Measurements from ENCODE around the gene SHISAL1. TPM values are rescaled to one million over a fixed set of nuclear protein-coding genes. Genes with fewer than 3 reads are reported as not detected.

The SHISAL1 gene
- polyA plus RNA-seq, 1 experiment = 2.4 TPM

- POLR2A ChIA-PET = interaction anchor here (0.6 kb wide), 1 partner anchor 374 kb away, joined by 3 read pairs; no protein-coding TSS in a partner anchor
- Histone ChIP-seq H3K9me3 (ENCODE audit: control insufficient read depth, insufficient read depth, low read length) (peaks cover 8% of the 10 kb centered on the region), H3K27ac (ENCODE audit: low read depth, low read length) (no peak overlapping the region), H3K27me3 (ENCODE audit: control insufficient read depth, insufficient read depth, low read length) (peaks cover 3% of the 10 kb centered on the region), H3K4me3 (ENCODE audit: low read depth, low read length) (no peak overlapping the region)
- no peak for DNase-seq (ENCODE audit: low read depth, low spot score)
- no peak for TF ChIP-seq CTCF (IDR thresholded peaks at IDR 0.05; ENCODE audit: low read depth, low read length)
- CTCF ChIA-PET = no interaction called here
Observed at GRCh38 chr22:44298406-44299091, 14.2 kb downstream of the SHISAL1 start.

DNA sequence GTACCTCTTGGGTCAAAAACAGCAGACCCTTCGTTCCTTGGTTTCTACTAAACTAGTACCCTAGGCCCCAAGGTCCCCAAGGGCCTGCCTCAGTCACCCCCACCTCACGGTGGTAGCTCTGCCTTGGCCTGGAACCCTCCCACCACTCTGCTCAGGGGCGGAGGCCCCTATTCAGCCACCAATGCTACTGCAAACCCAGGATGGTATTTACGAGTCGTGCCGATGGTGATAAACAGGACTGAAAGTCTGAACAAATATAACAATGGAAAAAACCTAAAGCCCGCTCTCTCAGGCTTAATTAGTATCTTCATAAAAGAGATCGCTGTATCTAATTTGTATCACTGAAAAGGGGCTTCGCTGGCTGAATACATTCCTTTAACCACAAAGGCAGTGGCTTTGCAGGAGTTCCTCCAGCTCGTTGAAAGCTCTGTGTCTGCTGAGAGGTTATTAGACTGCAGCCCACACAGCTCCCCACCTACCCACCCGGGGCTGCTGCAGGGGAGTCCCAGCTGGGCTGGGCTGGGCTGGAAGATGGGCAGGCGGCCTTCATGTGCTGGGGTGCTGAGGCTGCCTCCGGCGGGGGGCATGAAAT is 15.2 kb downstream of the SHISAL1 start:
- no peak overlapping the region for H3K27ac ChIP-seq (ENCODE audit: low read depth, low read length)

DNA sequence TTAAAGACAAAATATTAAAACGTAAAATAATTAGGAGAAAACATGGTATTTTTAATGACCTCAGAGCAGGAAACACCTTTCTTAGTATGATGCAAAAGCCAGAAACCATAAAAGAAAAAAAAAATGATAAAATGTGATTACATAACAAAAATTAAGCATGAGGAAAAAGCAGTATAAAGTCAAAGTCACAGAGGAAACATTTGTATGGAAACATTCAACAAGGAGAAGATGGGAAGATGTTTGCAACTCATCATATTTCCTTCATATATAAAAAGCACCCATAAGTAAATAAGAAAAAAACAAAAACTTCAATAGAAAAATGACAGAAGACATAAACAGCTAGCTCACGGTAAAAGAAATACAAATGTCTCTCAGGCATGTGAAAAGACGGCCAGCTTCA is 17.3 kb downstream of the SHISAL1 start:
- Histone ChIP-seq H3K27me3 (ENCODE audit: control insufficient read depth, insufficient read depth, low read length) (peaks cover 3% of the 10 kb centered on the region), H3K9me3 (ENCODE audit: control insufficient read depth, insufficient read depth, low read length) (peaks cover 8% of the 10 kb centered on the region), H3K4me3 (ENCODE audit: low read depth, low read length) (no peak overlapping the region), H3K27ac (ENCODE audit: low read depth, low read length) (no peak overlapping the region)
- TF ChIP-seq CTCF (IDR thresholded peaks at IDR 0.05; ENCODE audit: low read depth, low read length) = no peak
- CTCF ChIA-PET = interaction anchor here (1.0 kb wide), 1 partner anchor 330 kb away, joined by 3 read pairs; no protein-coding TSS in a partner anchor
- POLR2A ChIA-PET = no interaction called here
- DNase-seq (ENCODE audit: low read depth, low spot score) = no peak

More for the DNA sequence above, 15.2 kb downstream of the SHISAL1 start:
- ChIA-PET POLR2A (no interaction called here), CTCF (no interaction called here)
- H3K9me3 ChIP-seq (ENCODE audit: control insufficient read depth, insufficient read depth, low read length) = peaks cover 8% of the 10 kb centered on the region
- no peak for TF ChIP-seq CTCF (IDR thresholded peaks at IDR 0.05; ENCODE audit: low read depth, low read length)
- H3K27me3 ChIP-seq (ENCODE audit: control insufficient read depth, insufficient read depth, low read length) = peaks cover 3% of the 10 kb centered on the region
- H3K4me3 ChIP-seq (ENCODE audit: low read depth, low read length) = no peak overlapping the region
- DNase-seq (ENCODE audit: low read depth, low spot score) = no peak

DNA sequence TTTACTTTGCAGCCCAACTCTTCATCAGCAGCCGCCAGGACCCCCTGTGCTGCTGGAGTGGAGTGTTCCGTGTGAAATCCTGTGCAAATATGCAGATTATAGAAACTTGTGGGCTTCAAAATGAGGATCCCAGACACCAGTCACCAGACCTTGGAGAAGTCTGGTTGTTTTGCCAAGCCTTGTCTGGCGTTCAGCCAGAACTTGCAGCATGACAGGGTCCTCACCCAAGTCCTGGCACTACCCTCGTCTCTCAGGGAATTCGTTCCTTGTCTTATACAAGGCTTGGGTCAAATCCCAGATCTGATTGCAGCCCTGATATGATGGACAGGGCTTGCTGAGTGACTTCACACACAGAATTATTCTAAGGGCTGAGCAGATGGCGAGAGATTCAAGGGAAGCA is 18.9 kb downstream of the SHISAL1 start:
- no peaks in the 10 kb centered on the region for H3K27me3 ChIP-seq (ENCODE audit: control insufficient read depth, insufficient read depth, low read length)
- DNase-seq (ENCODE audit: low read depth, low spot score) = no peak
- ChIA-PET POLR2A (no interaction called here), CTCF (interaction anchor here (0.7 kb wide), 1 partner anchor 34 kb away, joined by 3 read pairs; no protein-coding TSS in a partner anchor)
- H3K9me3 ChIP-seq (ENCODE audit: control insufficient read depth, insufficient read depth, low read length) = peaks cover 8% of the 10 kb centered on the region
- TF ChIP-seq CTCF (IDR thresholded peaks at IDR 0.05; ENCODE audit: low read depth, low read length) = no peak
- H3K4me3 ChIP-seq (ENCODE audit: low read depth, low read length) = no peak overlapping the region
- no peak overlapping the region for H3K27ac ChIP-seq (ENCODE audit: low read depth, low read length)

DNA sequence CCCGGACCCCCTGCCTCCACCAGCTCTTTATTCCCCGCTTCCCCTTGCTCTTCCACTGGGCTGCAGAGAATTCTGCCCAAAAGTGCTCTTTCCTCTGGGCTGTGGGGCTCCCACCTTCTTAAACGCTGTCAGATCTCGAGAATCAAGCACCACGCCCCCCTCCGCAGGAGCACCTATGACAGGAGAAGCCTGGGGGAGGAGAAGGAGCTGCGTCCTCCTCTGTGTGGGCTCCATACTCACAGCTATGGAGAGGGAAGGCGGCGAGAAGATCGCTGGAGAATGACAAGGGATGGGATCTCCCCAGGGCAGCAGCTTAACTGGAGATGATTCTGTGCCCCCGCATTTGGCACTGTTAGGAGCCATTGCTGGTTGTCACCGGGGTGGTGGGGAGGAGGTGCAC is 19.7 kb downstream of the SHISAL1 start:
- no peak for DNase-seq (ENCODE audit: low read depth, low spot score)
- Histone ChIP-seq H3K27ac (ENCODE audit: low read depth, low read length) (no peak overlapping the region), H3K9me3 (ENCODE audit: control insufficient read depth, insufficient read depth, low read length) (peaks cover 8% of the 10 kb centered on the region), H3K27me3 (ENCODE audit: control insufficient read depth, insufficient read depth, low read length) (no peaks in the 10 kb centered on the region), H3K4me3 (ENCODE audit: low read depth, low read length) (no peak overlapping the region)
- no peak for TF ChIP-seq CTCF (IDR thresholded peaks at IDR 0.05; ENCODE audit: low read depth, low read length)
- CTCF ChIA-PET = no interaction called here
- POLR2A ChIA-PET = no interaction called here

All from AG04450 (cell line).